HepG2 (cell line): ENCODE data around the gene CHST12. TPM values are rescaled to one million over a fixed set of nuclear protein-coding genes. Genes with fewer than 3 reads are reported as not detected.

Experiments used
- ATAC-seq: fragments of 200-7000 bp; cut with Tn5 transposase; 3 replicates; pipeline ENCODE4 v1.9.1; 2020; ENCODE audit warnings: mild to moderate bottlenecking, moderate library complexity
- BruUV-seq: library from RNA; stranded (reverse); fragments of 400-500 nt; replicated peaks from 2 replicates; lab custom pipeline; 2021; lab: Mats Ljungman, UMichigan
- CTCF ChIA-PET: fragments of 300-600 bp; formaldehyde crosslinking; extraction: SDS; loops from one replicate; lab custom pipeline; 2021; ENCODE audit warnings: low total read pairs, inconsistent platforms, low intra/inter-chr PET ratio; lab: Yijun Ruan, JAX
- POLR2A ChIA-PET: fragments of 350-600 bp; sonication (Branson Sonifier 250); formaldehyde crosslinking; loops from one replicate; lab custom pipeline; 2020; ENCODE audit warnings: antibody characterized with exemption, inconsistent platforms; lab: Yijun Ruan, JAX
- DNase-seq: peaks from one replicate; pipeline ENCODE4 v3.0.0-alpha.2; 2015; ENCODE audit warnings: low spot score
- FAIRE-seq: peaks from 3 replicates; lab custom pipeline; 2011; peaks lifted over from hg19 to GRCh38; lab: Jason Lieb, UNC
- H2AFZ ChIP-seq: one replicate; pipeline ENCODE4 v1.6.1; 2011; ENCODE audit warnings: low read length, inconsistent platforms
- H3K27ac ChIP-seq: fragments of 300-600 bp; 3 replicates; pipeline ENCODE4 v1.8.0; 2011; ENCODE audit warnings: mixed run types, mild to moderate bottlenecking, mixed read lengths, low read length, inconsistent platforms; ENCODE audit not compliant: insufficient read depth; ENCODE audit errors: extremely low read length
- H3K27me3 ChIP-seq, 2 experiments: fragments of 200-600 bp in 1 of 2; 2 replicates in 1 of 2; 3 replicates in 1 of 2; pipeline versions ENCODE4 v1.6.0 to v1.8.0; 2011; ENCODE audit warnings: low read length in 2 of 2, mild to moderate bottlenecking in 2 of 2, moderate library complexity in 2 of 2, inconsistent platforms in 1 of 2; ENCODE audit not compliant: insufficient read depth in 2 of 2, control insufficient read depth in 1 of 2
- H3K36me3 ChIP-seq, 2 experiments: fragments of 200-600 bp in 1 of 2; replicated peaks in 1 of 2; 2 replicates in 1 of 2; 3 replicates in 1 of 2; pipeline versions ENCODE4 v1.5.1 to v1.8.0; 2011; ENCODE audit warnings: low read length in 2 of 2, inconsistent platforms in 1 of 2; ENCODE audit not compliant: insufficient read depth in 2 of 2, control insufficient read depth in 1 of 2
- H3K4me1 ChIP-seq: 2 replicates; pipeline ENCODE4 v1.5.1; 2012; ENCODE audit warnings: low read length, inconsistent platforms; ENCODE audit not compliant: insufficient read depth
- H3K4me2 ChIP-seq: 2 replicates; pipeline ENCODE4 v1.6.0; 2011; ENCODE audit warnings: low read depth, low read length, inconsistent platforms
- H3K4me3 ChIP-seq, 3 experiments: fragments of 200-600 bp in 1 of 3; sonication (generic), shearing (Covaris generic) in 1 of 3; replicated peaks in 1 of 3; 2 replicates each; pipeline ENCODE4 v1.5.1; 2011 to 2016; ENCODE audit warnings: low read length in 3 of 3, inconsistent platforms in 2 of 3, low read depth in 2 of 3, mild to moderate bottlenecking in 2 of 3, control low read depth in 1 of 3, mixed read lengths in 1 of 3; ENCODE audit not compliant: insufficient read depth in 1 of 3
- H3K79me2 ChIP-seq: one replicate; pipeline ENCODE4 v1.6.1; 2011; ENCODE audit warnings: low read length, inconsistent platforms; ENCODE audit not compliant: insufficient read depth
- H3K9ac ChIP-seq: 2 replicates; pipeline ENCODE4 v1.6.0; 2011; ENCODE audit warnings: mild to moderate bottlenecking, low read depth, low read length, inconsistent platforms; ENCODE audit not compliant: insufficient read depth
- H3K9me3 ChIP-seq: 2 replicates; pipeline ENCODE4 v1.5.1; 2012; ENCODE audit warnings: mild to moderate bottlenecking, low read length
- H4K20me1 ChIP-seq: 2 replicates; pipeline ENCODE4 v1.6.0; 2011; ENCODE audit warnings: inconsistent platforms, mild to moderate bottlenecking, low read length, moderate library complexity; ENCODE audit not compliant: insufficient read depth
- DPF2 ChIP-seq: sonication (generic); formaldehyde crosslinking; IDR thresholded peaks from 2 replicates; pipeline ENCODE4 v1.4.0; 2020; ENCODE audit warnings: mild to moderate bottlenecking, low read depth, missing genetic modification reagents, borderline replicate concordance
- GATA4 ChIP-seq: sonication (generic); IDR thresholded peaks from 2 replicates; pipeline ENCODE4 v1.6.1; 2016; ENCODE audit warnings: antibody characterized with exemption, low read depth, borderline replicate concordance
- HOXD1 ChIP-seq: sonication (generic); formaldehyde crosslinking; IDR thresholded peaks from 2 replicates; pipeline ENCODE4 v1.5.0; 2020; ENCODE audit warnings: missing genetic modification reagents
- IRX3 ChIP-seq: sonication (generic); formaldehyde crosslinking; IDR thresholded peaks from 2 replicates; pipeline ENCODE4 v1.8.1; 2023; ENCODE audit warnings: mild to moderate bottlenecking, low read depth, missing genetic modification reagents, borderline replicate concordance
- MIER3 ChIP-seq: IDR thresholded peaks from 2 replicates; pipeline ENCODE4 v1.6.1; 2016; ENCODE audit warnings: missing compliant biosample characterization, borderline replicate concordance
- ZHX2 ChIP-seq, 2 experiments: sonication (generic) in 1 of 2; formaldehyde crosslinking in 1 of 2; IDR thresholded peaks; 2 replicates each; pipeline versions ENCODE4 v1.6.1 to v1.9.0; 2014 to 2022; ENCODE audit warnings: antibody characterized with exemption in 1 of 2, borderline replicate concordance in 1 of 2, inconsistent platforms in 1 of 2, low read depth in 1 of 2, missing genetic modification reagents in 1 of 2
- ZNF569 ChIP-seq: sonication (generic); formaldehyde crosslinking; IDR thresholded peaks from 2 replicates; pipeline ENCODE4 v1.5.0; 2020; ENCODE audit warnings: mild to moderate bottlenecking, missing genetic modification reagents, moderate library complexity, borderline replicate concordance
- WGBS: methylation state at CpG from one replicate; pipeline ENCODE4 v1.1.6; 2017; ENCODE audit warnings: low lambda C conversion rate; 5-methylcytosine and 5-hydroxymethylcytosine counted together
- in situ Hi-C: cut with HindIII; loops from 2 replicates; pipeline ENCODE4 v1.10.0; 2017; ENCODE audit warnings: low pct_unique_long_range_greater_than_20kb; ENCODE audit not compliant: extremely low pct_ligation_motif_present
- intact Hi-C: fragments of 100-400 bp; cut with micrococcal nuclease; formaldehyde crosslinking; loops from one replicate; pipeline ENCODE4 v1.10.0; 2022; ENCODE audit not compliant: unreplicated experiment
- polyA plus RNA-seq, 8 experiments: library from polyadenylated mRNA; depleted of rRNA in 3 of 8; stranded (reverse) in 7 of 8; unstranded in 1 of 8; fragments of >200 nt; fragmentation: Illumina TruSeq in 4 of 8; extraction: Trizol in 4 of 8; gene quantifications; 2 replicates each; pipeline versions ENCODE4 v1.2.1 to v1.2.3, GENCODE V29; 2011 to 2016; ENCODE audit warnings: low read depth in 4 of 8, missing spikeins in 1 of 8, mixed read lengths in 1 of 8; ENCODE audit not compliant: insufficient read depth in 1 of 8
- total RNA-seq, 5 experiments: library from RNA; depleted of rRNA; stranded (reverse); fragments of >200 nt; fragmentation: Illumina TruSeq; extraction: Trizol; gene quantifications; 2 replicates each; pipeline ENCODE4 v1.2.3, GENCODE V29; 2016; ENCODE audit warnings: low read depth in 1 of 5

The CHST12 gene
- total and polyA plus RNA-seq, 2 of the 13 experiments (the other 11 are each of a cell fraction or from before 2014, with no cell fraction given) = 6.4 to 15.8 TPM

- 71% methylated on average over 1 of the region's 7 CpGs for WGBS
- peaks cover 21% of the 10 kb centered on the region for H3K4me1 ChIP-seq
- ChIA-PET CTCF (no interaction called here), POLR2A (no interaction called here)
- in situ Hi-C loops (loop anchor here (10.0 kb wide), 1 partner anchor 53 kb away; no protein-coding TSS in a partner anchor), intact Hi-C loops (no loop called here)
- H3K4me2 ChIP-seq = no peak overlapping the region
- BruUV-seq = no TSS peak
- H3K27me3 ChIP-seq = no peaks in the 10 kb centered on the region
- H3K36me3 ChIP-seq = peaks cover 5 to 13% of the 10 kb centered on the region in 2 experiments
- DNase-seq (no peak), ATAC-seq (no peak), FAIRE-seq (no peak)
- H3K4me3 ChIP-seq = no peak overlapping the region
- no peaks in the 10 kb centered on the region for H3K79me2 ChIP-seq
- no peak overlapping the region for H3K27ac ChIP-seq
- H3K9me3 ChIP-seq = no peaks in the 10 kb centered on the region
- H2AFZ ChIP-seq = no peak overlapping the region
- H3K9ac ChIP-seq = no peak overlapping the region
- H4K20me1 ChIP-seq = no peaks in the 10 kb centered on the region; the same call in 1 of the 2 replicates
- no peak for TF ChIP-seq ZHX2 (IDR thresholded peaks at IDR 0.05; ENCODE audit: low read depth)
- no peak for TF ChIP-seq ZHX2 (CRISPR knock-in tag; IDR thresholded peaks at IDR 0.05; ENCODE audit: borderline replicate concordance)
- TF ChIP-seq MIER3 (CRISPR knock-in tag) = no peak
- no peak for TF ChIP-seq GATA4
- no peak for TF ChIP-seq HOXD1 (CRISPR knock-in tag)
- TF ChIP-seq ZNF569 (CRISPR knock-in tag) = no peak
- no peak for TF ChIP-seq DPF2 (CRISPR knock-in tag)
- TF ChIP-seq IRX3 = no peak
Measured at GRCh38 chr7:2438186-2438585, 34.8 kb downstream of the CHST12 start.
